ENCODE measurements around the gene PHAF1.
"Not testable (repeated sequence)": the region's sequence is repeated elsewhere in the genome, so short reads cannot be mapped to it uniquely, and the experiment has no call there.

Gene PHAF1

DNA sequence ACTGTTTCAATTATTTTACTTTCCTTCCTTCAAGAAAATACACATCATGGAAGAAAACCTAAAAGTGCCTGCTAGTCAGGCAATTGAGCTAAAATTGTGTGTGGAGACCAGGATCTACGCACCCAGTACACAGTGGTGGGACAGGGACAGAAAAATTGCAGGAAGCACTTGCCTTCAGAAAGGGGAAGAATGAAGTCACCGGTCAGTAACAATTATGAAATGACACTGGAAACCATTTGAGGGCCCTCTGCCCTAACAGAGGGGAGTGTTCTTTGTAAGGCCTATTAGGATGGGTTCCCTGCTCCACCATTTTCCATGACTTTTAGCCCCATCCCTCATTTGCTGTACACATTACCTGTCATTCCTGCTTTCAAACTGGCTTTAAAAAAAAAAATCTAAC, 4.5 kb upstream of the PHAF1 start:
- no peak for DNase-seq

DNA sequence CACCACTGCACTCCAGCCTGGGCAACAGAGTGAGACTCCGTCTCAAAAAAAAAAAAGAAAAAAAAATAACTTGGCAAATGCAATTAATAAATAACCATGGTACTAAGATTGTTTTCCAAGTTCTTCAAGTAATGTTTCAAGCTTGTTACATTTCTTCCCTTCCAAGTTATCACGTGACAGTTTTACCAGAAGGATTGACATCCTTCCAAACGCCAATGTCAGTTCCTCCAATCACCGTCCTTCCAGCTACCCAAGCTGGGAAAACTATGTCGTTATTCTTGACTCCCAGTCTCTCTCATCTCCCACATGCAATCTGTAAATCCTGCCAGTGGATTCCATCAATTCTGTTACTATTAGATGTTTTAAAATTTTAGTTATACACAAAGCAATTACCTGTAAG, 3.9 kb upstream of the PHAF1 start:
- DNase-seq: no peak

DNA sequence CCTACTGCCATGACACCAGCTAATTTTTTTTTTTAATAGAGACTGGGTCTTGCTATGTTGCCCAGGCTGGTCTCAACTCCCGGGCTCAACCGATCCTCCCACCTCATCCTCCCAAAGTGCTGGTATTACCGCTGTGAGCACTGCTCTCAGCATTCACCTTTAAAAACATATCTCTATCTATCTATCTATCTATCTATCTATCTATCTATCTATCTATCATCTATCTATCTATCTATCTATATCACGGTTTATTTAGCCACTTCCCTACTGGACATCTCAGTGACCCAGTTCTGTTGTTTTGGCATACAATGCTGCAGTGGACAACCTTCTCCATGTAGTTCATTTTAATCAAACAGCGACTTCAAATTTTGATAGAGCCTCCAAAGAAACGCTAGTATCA, 1.3 kb upstream of the PHAF1 start:
- no peak for DNase-seq

DNA sequence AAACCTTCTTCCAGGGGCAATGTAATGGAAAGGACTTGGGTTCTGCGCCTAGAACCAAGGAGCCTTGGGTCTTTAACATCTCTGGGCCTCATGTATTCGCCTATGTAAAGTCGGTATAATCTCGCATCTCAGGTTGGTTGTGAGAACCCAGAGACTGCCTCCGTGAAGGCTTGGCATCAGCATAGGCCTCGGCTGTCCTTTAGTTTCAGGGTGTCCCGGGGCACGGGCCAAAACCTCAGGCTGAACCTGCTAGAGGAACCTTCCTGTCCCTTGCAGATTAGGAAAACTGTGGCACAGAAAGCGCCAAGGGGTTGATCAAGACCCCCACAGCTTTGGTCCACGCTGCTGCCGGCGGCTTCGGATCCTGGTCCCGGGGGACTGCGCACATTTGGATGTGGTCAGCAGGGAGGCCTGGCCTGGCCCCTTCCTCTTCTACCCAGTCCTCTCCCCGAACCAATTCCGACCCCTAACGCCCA, 772 bp upstream of the PHAF1 start:
- DNase-seq: no peak

DNA sequence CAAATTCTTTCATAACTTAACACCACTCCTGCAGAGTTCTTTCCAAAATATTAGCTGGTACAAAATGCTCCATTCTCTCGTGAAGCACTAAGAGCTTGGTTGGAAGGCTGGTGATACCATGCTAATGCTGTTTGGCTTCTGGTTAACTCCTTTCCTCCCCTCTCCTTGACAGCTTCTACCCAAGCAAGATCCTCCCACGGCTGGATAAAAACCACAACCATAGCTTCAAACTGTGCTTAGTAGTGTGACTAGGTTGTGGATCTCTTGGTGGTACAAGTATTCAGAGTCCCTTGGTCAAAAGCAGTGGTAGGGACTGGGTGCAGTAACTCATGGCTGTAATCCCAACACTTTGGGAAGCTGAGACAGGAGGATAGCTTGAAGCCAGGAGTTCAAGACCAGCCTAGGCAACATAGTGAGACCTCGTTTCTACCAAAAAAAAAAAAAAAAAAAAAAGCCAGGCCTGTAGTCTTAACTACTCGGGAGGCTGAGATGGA, 2.3 kb downstream of the PHAF1 start:
- no peak for DNase-seq

DNA sequence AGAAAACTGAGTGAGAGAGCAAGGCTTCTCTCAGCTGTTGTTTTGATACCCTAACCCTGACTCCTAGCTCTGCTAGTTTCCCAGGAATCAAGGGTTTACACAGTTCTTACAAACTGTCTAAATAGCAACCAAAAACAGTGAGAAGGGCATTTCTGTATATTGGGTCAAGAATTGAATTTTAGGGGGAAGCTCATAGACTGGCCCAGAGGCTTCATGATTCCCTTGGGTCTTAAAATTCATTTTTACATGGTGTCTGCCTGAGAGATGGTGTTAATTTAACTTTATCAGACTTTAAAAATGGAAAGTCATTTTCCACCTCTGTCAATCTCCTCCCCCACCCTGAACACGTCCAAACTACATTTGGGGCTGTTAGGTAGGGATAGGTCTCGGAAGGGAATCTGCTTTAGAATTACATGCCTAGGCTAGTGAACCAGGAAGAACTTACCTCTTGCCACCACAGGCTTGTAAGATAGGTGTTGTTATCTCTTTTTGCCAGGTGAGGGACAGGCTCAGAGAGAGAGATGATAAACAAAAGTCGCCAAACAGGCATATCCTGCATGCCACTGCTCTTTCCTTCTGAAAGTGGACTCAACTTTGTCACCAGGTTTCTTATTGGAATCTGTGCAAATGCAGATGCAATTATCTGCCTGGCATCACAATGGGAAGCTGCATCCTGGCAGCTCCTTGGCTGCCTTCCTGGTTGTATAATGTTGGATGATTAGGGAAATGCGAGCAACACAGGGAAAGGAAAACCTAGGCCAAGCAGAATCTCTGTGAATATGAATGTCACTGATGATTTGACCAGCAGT, 3.1 kb downstream of the PHAF1 start:
- no peak for DNase-seq

DNA sequence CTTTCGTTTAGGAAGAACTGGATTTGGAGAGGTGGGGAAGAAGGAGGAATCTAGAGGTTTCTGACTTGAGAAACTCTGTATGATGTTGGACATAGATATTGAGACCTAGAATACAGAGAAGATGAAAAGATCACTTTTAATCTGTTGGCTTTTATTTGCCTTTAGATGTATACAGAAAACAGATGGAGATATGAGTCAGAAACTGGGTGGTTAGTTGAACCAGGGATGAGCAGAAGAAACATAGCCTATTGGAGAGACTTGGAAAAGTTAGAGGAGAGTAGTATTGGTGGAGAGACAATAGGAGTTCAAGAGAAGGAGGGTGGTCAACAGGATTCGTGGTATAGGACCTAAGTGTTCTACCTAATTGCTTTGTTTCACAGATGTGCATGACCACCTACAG, 5.1 kb downstream of the PHAF1 start:
- no peak for DNase-seq

DNA sequence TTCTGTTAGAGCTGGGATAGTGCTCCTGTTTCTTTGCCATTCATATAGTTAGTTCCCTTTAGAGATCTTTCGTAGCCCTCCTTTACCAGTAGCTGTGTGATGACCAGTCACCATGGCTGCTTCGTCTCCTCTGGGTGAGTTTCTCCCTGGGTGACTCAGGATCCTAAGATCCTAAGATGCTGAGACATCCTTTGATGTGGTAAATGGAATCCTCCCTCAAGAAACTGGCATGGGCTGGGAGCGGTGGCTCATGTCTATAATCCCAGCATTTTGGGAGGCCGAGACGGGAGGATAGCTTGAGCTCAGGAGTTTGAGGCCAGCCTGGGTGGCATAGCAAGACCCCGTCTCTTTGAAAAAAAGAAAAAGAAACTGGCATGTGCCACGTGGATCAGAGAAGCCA, 5.9 kb downstream of the PHAF1 start:
- no peak for DNase-seq

DNA sequence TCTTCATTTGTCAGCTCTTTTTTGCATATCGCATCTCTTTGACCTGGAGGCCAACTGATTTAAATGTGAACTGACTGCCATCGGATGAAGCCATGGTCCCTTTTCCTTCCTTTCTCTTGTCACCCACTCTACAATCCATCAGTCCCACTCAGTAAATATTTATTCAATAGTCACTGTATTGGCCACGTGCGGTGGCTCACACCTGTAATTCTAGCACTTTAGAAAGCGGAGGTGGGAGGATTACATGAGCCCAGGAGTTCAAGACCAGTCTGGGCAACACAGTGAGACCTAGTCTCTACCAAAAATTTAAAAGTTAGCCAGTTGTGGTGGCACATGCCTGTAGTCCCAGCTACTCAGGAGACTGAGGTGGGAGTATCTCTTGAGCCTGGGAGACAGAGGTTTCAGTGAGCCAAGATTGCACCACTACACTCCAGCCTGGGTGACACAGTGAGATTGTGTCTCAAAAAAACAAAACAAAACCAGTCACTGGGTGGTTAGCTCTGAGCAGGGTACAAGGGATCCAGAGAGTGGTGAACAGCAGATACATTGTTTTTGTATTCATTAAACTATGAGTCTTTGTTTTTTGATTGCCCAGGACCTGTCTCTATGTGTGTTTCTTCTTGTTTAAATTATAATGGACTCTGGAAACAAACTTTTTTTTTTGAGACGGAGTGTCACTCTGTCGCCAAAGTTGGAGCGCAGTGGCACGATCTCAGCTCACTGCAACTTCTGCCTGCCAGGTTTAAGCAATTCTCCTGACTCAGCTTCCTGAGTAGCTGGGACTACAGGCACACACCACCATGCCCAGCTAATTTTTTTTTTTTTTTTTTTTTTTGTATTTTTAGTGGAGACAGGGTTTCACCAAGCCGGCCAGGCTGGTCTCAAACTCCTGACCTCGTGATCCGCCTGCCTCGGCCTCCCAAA, 6.9 kb downstream of the PHAF1 start:
- no peak for DNase-seq

DNA sequence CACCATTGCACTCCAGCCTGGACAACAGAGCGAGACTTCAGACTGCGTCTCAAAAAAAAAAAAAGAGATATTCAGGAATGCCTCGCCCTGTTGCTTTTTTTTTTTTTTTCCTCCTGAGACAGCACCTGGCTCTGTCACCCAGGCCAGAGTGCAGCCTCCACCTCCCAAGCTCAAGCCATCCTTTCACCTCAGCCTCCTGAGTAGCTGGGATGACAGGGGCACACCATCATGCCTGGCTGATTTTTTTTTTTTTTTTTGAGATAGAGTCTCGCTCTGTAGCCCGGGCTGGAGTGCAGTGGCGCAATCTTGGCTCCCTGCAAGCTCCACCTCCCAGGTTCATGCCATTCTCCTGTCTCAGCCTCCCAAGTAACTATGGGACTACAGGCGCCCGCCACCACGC, 8.0 kb downstream of the PHAF1 start:
- no peak for DNase-seq

DNA sequence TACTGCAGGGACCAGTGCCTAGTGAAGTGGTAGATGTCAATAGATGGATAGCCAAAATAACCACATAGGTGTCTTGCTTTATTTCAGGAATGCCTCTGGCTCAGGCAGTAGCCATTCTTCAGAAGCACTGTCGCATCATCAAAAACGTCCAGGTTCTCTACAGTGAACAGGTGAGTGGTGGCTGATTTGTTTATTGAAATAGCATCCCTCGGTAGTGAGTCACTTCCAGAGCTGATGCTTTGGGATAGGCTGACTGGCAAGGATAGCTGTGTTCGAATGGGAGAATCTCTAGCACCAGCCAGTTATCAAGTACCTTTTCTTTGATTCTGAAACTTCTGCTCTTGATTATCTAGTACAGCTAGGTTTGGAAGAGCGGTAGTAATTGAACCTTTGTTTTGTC, 10.3 kb downstream of the PHAF1 start:
- DNase-seq: no peak

DNA sequence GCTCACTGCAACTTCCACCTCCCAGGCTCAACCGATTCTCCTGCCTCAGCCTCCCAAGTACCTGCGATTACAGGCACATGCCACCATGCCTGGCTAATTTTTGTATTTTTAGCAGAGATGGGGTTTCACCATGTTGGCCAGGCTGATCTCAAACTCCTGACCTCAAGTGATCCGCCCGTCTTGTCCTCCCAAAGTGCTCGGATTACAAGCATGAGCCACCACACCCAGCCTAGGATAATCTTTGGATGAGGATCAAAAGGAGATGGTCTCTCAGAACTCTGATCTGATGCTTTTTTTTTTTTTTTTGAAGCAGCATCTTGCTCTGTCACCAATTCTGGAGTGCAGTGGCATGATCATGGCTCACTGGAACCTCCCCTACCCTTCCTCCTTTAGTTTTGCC, 13.1 kb downstream of the PHAF1 start:
- DNase-seq: not testable (repeated sequence)

DNA sequence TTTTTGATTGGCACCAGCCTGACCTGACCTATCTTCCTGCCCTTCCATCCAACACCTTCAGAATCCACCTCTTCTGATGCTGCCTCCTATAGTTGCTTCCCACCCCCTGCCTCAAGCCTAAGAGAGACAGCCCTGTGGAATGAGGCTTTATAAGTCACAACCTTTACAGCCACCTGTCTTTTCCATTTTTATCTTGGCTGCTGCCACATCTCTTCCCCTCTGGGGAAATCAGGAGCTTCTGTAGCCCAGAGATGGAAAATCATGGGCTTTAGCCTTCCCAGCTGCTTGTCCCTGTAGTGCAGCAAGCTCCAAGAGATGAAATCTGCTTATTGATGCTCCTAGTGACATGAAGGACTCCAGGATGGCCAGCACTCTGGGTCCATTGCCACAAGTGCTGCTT, 18.7 kb downstream of the PHAF1 start:
- no peak for DNase-seq

DNA sequence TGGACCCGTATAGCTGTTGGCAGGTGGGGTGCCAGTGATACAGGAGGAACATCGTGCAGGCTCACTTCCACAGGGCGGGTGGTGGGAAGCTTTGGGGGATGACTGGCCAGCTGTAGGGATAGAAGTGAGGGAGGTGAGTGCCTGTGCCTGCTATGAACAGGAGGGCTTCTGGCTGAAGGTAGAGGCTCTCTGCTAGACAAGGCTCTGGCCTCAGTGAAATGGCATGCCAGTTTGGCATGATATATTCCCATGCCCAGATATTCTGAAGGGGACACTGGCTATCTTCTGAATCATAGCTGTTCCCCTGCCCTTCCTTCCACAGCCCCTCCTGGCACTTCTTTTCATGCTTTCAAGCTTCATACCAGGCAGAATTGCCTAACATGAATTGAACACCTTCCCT, 19.1 kb downstream of the PHAF1 start:
- no peak for DNase-seq

DNA sequence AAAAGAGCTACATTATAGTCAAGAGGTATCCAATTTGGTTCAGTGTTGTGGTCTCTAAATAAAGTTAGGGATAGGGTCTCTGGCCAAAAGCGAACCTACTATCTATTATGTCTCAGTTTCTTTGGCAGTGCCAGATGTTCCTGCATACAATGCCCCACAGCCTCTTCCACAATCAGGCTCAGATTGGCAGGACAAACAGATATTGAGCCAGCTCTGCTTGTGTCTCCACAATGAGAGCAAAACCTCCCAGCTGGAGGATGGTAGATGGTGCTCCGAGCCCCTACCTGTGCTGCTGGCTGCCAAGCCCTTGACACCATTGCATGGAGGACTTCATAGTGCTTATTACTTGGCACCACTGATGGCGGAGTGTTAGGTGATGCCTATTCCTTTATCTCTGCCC, 19.7 kb downstream of the PHAF1 start:
- no peak for DNase-seq

DNA sequence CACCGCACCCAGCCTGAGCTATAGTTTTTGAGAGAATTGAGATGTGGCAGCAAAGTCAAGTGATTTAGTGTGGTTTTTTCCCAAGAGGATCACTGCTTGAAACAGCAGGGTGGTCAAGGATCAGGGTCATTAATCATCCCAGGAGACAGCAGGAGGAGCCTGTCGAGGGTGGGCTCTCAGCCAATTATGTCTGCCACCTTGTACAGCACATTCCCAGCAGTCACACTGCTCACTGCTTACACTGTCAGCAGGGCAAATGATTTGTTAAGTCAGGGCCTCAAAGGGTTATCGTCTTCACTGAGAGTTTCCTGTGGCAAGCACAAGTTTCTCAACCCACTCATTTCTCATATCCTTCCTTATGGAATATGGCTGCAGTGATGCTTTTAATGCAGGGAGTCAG, 27.9 kb downstream of the PHAF1 start:
- no peak for DNase-seq

DNA sequence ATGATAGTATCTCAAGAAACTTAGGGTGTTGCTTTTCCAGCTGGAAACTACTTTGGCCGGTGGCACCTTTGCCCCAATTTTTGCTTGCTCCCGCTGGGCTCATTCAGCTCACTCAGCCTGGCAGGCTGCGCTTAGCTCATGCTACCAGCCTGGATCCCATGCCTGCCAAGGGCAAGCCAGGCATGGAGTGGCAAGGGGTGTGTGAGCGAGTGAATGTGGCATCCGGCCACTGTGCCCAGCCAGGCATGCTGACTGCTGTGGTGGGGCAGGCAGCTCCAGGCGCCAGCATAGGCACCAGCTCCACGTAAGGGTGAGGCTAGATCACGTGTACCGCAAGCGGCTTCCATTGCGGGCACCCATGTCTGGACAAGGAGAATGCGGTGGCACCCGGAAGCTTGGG, 31.6 kb downstream of the PHAF1 start:
- no peak for DNase-seq

DNA sequence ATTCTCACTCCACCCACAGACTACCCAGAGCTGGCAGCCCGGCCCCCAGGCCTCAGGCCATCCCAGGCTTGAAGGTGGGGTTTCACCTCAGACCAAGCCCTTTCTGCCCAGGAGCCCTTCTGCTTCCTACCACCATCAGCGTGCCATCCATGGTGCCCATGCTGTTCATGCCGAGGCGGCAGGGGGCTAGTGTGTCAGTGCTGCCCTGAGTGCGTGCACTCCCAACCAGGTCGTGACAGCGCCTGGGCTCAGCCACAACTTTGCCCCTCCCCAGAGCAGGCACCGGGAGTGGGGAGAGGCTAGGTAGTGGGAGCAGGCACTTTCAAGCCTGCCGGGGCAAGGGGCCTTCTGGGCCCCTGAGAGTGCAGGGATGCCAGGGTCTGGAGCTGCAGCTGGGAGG, 32.6 kb downstream of the PHAF1 start:
- no peak for DNase-seq

DNA sequence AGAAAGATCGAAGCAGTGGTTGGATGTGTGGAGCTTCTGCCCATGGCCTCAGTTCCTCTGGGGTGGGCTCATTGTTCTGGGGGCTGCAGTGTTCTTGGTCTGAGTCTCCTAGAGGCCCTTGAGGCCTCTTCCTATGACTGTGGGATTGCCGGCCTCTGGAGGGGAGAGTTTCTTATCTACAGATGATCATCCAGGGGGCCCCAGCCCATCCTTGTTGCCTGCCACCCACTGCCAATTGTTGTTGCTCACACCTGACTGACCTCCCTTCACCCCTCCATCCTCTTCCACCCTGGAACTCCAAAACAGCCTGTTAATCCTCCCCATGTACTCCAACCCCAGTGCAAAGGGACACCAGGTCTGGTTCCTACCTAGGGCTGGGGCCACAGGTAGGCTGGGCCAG, 35.2 kb downstream of the PHAF1 start:
- no peak for DNase-seq

DNA sequence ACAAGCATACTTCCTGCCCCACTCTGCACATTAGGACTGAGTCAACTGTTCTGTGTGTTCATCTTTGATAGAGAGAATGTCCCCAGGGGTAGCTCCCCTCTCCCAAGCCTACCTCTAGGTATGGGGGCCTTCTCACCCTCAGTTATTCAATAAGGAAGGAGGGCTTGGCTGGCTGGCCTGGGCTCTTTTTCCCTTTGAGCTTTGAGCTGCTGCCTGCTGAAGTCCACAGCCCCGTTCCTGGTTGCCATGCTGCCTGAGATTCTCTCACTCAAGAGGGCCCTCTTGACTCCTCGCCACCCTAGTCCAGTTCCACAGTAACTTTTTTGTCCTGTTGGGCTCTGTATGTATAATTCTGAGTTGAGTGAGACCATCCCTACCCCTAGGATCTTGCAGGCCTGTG, 36.0 kb downstream of the PHAF1 start:
- DNase-seq: no peak

DNA sequence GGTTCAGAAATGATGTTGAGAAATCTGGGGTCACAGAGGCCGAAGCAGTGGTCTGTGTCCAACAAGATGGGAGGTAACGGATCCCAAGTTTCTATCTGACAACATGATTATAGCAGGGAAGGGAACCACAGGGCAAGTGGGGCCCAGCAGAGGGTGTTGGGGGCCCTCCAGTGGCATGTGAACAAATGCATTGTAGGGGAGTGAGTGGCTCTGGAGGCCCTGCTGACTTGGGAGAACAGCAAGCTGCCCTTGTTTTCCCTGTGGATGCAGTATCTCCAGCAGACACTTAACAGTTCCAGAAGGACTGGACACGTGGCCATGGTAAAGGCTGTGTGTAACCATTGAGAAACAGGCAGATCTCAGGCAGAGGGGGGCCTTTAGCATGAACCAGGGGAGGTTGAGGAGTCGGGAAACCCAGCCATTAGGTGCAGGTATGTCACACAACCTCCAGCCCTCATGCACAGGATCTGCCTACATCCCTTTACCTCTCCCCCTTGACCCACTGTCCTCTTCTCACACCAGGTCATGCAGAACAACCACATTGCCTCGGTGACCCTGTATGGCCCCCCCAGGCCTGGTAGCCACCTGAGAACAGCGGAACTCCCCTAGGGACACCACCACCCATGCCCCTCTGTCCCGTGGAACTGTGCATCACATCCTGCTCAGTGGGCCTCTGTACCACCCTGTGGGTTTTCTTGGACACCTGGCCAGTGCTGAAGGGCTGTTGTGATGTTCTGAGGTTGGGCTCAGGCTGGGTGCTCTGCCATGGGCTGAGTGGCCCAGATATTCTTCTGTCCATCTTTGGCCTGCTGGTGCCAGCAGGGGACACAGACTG, 37.0 kb downstream of the PHAF1 start:
- DNase-seq: no peak

DNA sequence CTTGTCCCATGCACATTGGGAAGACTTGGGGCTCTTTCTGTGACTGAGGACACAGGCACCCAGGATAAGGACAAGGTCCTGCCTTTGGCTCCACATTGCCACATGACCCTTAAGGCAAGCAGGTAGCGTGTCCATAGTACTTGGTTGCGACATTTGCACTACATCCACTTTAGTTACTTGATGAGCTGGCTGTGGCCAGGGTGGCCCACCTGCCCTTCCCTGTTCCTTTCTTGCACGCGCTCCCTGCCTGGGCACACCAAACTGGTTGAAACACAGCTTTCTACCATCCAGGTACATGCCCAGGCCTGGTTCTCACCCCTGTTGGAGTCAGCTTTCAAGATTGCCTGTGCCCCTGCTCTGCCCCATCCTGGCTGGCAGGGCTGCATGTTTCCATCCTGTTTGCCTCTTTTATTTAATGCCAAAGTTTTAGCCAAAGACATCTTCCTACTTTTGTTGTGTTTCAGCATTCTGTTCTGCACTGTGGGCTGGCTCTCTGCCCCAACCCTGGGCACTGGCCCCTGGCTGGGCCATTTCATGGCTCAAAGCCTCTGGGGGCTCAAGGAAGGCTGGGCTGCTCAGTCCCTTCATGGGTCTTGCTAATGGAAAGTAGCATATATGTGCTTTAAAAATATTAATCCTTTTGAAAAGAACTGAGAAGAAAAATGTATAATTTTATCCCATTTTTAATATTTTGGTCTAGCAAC, 37.8 kb downstream of the PHAF1 start:
- DNase-seq: no peak

All from NCI-H2107 (cell line).